Right ventricle myocardium superior (tissue), 1 donor: ENCODE data around the gene NGEF. TPM values are rescaled to one million over a fixed set of nuclear protein-coding genes. Genes with fewer than 3 reads are reported as not detected.
"Not testable (repeated sequence)": the region's sequence is repeated elsewhere in the genome, so short reads cannot be mapped to it uniquely, and the experiment has no call there.

Experiments
- ATAC-seq: fragments of 200-7000 bp; cut with Tn5 transposase; one replicate; pipeline ENCODE4 v1.9.1; 2020; ENCODE audit warnings: mild to moderate bottlenecking; ENCODE audit not compliant: poor library complexity
- DNase-seq: peaks from one replicate; pipeline ENCODE4 v3.0.0-alpha.2; 2020
- intact Hi-C: fragments of 100-400 bp; cut with DNase I; formaldehyde crosslinking; loops from one replicate; pipeline ENCODE4 v1.11.2; 2022
- total RNA-seq: library from RNA; stranded (reverse); fragmentation: NEBNext Ultra II Directional; extraction: Animal tissue kit (Norgen Biotek cat#: 25700); gene quantifications from one replicate; pipeline ENCODE4 v1.2.1, GENCODE V29; 2021
- donor health status: DM: no; HTN: yes; CAD: no; lungs with severe emphysema.

Gene NGEF
- total RNA-seq, 1 donor from 2014 or later: not detected

GRCh38 chr2:233031556-233032500 lies 18.8 kb upstream of the NGEF start:
- intact Hi-C loops: loop anchor here (10.0 kb wide), 1 partner anchor 157 kb away; the partner anchor contains the start of gene SNORC
- ATAC-seq: no peak
- no peak for DNase-seq

GRCh38 chr2:233029321-233029720 lies 16.3 kb upstream of the NGEF start:
- intact Hi-C loops: no loop called here
- DNase-seq (no peak), ATAC-seq (no peak)

- ATAC-seq (no peak), DNase-seq (no peak)
- intact Hi-C loops: no loop called here
These were observed 13.2 kb upstream of the NGEF start for GRCh38 chr2:233026198-233026813.

GRCh38 chr2:233025706-233026105 lies 12.7 kb upstream of the NGEF start:
- no peak for ATAC-seq
- DNase-seq: no peak
- intact Hi-C loops: no loop called here

- intact Hi-C loops: no loop called here
- no peak for DNase-seq
- no peak for ATAC-seq
These were observed 10.8 kb upstream of the NGEF start for GRCh38 chr2:233023761-233024410.

- no peak for DNase-seq
- no peak for ATAC-seq
- intact Hi-C loops: no loop called here
These were observed 10.1 kb upstream of the NGEF start for GRCh38 chr2:233023007-233023760.

- ATAC-seq: no peak
- intact Hi-C loops: no loop called here
These were observed 9.5 kb upstream of the NGEF start for GRCh38 chr2:233022561-233022960.

GRCh38 chr2:233021771-233022170 lies 8.7 kb upstream of the NGEF start:
- intact Hi-C loops: no loop called here
- ATAC-seq (no peak), DNase-seq (no peak)

More at GRCh38 chr2:233022561-233022960, 9.5 kb upstream of the NGEF start:
- no peak for DNase-seq

GRCh38 chr2:233020454-233020853 lies 7.4 kb upstream of the NGEF start:
- no peak for ATAC-seq
- no peak for DNase-seq
- intact Hi-C loops: no loop called here

GRCh38 chr2:233019610-233020009 lies 6.6 kb upstream of the NGEF start:
- intact Hi-C loops, DNase-seq, ATAC-seq: not testable (repeated sequence)

- ATAC-seq: no peak
- intact Hi-C loops: no loop called here
- no peak for DNase-seq
These were observed 4.9 kb upstream of the NGEF start for GRCh38 chr2:233017947-233018346.

- DNase-seq (no peak), ATAC-seq (no peak)
- intact Hi-C loops: no loop called here
These were observed 2.1 kb upstream of the NGEF start for GRCh38 chr2:233015019-233015645.

GRCh38 chr2:233013650-233014049 lies 594 bp upstream of the NGEF start:
- ATAC-seq (no peak), DNase-seq (no peak)

GRCh38 chr2:233012301-233012971 lies 620 bp downstream of the NGEF start:
- DNase-seq (no peak), ATAC-seq (no peak)
- intact Hi-C loops: no loop called here

More at GRCh38 chr2:233013650-233014049, 594 bp upstream of the NGEF start:
- intact Hi-C loops: no loop called here

GRCh38 chr2:233011702-233012131 lies 1.3 kb downstream of the NGEF start:
- intact Hi-C loops: no loop called here
- DNase-seq: no peak
- ATAC-seq: no peak

- ATAC-seq (no peak), DNase-seq (no peak)
- intact Hi-C loops: no loop called here
These were observed 1.8 kb downstream of the NGEF start for GRCh38 chr2:233011268-233011650.

GRCh38 chr2:233010569-233011267 lies 2.3 kb downstream of the NGEF start:
- ATAC-seq (no peak), DNase-seq (no peak)
- intact Hi-C loops: no loop called here
